Sigmoid colon (tissue), 7 donors: ENCODE results near the gene SOCS1. TPM values are rescaled to one million over a fixed set of nuclear protein-coding genes. Genes with fewer than 3 reads are reported as not detected.
A peak's percentile ranks its signal among the peaks of the same experiment; 100 is the strongest.

Source experiments
- DNase-seq: peaks from one replicate; pipeline ENCODE4 v3.0.0-alpha.2; 2019
- H3K27ac ChIP-seq, 4 donors: fragments of 200-600 bp; sonication (generic); one replicate each; pipeline ENCODE4 v1.5.1; 2016 to 2019; ENCODE audit warnings: mild to moderate bottlenecking in 1 of 4
- H3K27me3 ChIP-seq, 3 donors: fragments of 200-600 bp; sonication (generic); one replicate each; pipeline ENCODE4 v1.5.1; 2019; ENCODE audit warnings: mild to moderate bottlenecking in 1 of 3
- H3K36me3 ChIP-seq, 4 donors: fragments of 200-600 bp; sonication (generic); one replicate each; pipeline ENCODE4 v1.5.1; 2016 to 2019
- H3K4me1 ChIP-seq, 4 donors: fragments of 200-600 bp; sonication (generic); one replicate each; pipeline ENCODE4 v1.5.1; 2017 to 2019
- H3K4me3 ChIP-seq, 4 donors: fragments of 200-600 bp; sonication (generic); one replicate each; pipeline ENCODE4 v1.5.1; 2017 to 2019; ENCODE audit warnings: mild to moderate bottlenecking in 2 of 4, moderate library complexity in 1 of 4
- H3K9me3 ChIP-seq, 4 donors: fragments of 200-600 bp in 3 of 4; sonication (generic) in 3 of 4; one replicate each; pipeline versions ENCODE4 v1.5.1 to v1.6.1; 2013 to 2019
- CTCF ChIP-seq, 4 experiments: fragments of 450-650 bp in 3 of 4; fragments of 200-600 bp in 1 of 4; IDR thresholded peaks; one replicate each; pipeline ENCODE4 v1.5.1; 2016 to 2019; ENCODE audit warnings: antibody characterized with exemption in 4 of 4, mild to moderate bottlenecking in 3 of 4, moderate library complexity in 2 of 4
- EP300 ChIP-seq, 4 donors: sonication (generic); formaldehyde crosslinking; IDR thresholded peaks; one replicate each; pipeline ENCODE4 v1.6.1; 2017; ENCODE audit warnings: antibody characterized with exemption in 4 of 4
- POLR2A ChIP-seq, 2 donors: fragments of 450-650 bp; IDR thresholded peaks; one replicate each; pipeline ENCODE4 v1.6.1; 2016; ENCODE audit warnings: antibody characterized with exemption in 2 of 2, mild to moderate bottlenecking in 2 of 2, moderate library complexity in 2 of 2
- POLR2AphosphoS5 ChIP-seq, 4 donors: sonication (generic); formaldehyde crosslinking; IDR thresholded peaks; one replicate each; pipeline ENCODE4 v1.6.1; 2017; ENCODE audit warnings: antibody characterized with exemption in 4 of 4
- WGBS, 2 donors: extraction: QIAGEN DNeasy Blood & Tissue Kit; methylation state at CpG; one replicate each; pipeline ENCODE4 v1.1.7; 2013; 5-methylcytosine and 5-hydroxymethylcytosine counted together
- intact Hi-C: fragments of 100-400 bp; cut with DNase I; formaldehyde crosslinking; loops from one replicate; pipeline ENCODE4 v1.15.1; 2023
- polyA plus RNA-seq, 3 donors: library from polyadenylated mRNA; stranded (reverse); fragments of 200-250 nt; gene quantifications; one replicate each; pipeline ENCODE4 v1.2.3, GENCODE V29; 2013
- total RNA-seq, 4 donors: library from RNA; depleted of rRNA; stranded (reverse); fragments of >200 nt; gene quantifications; one replicate each; pipeline ENCODE4 v1.1.0, GENCODE V29; 2016
- donor health status: healthy with polysubstance abuse.
- donor health status: Bipolar disorder and iron deficiency.
- donor health status: healthy.

Gene SOCS1
- total and polyA plus RNA-seq, 7 donors = 0.66 to 26.4 (median 4.3) TPM; not detected in 1

DNA sequence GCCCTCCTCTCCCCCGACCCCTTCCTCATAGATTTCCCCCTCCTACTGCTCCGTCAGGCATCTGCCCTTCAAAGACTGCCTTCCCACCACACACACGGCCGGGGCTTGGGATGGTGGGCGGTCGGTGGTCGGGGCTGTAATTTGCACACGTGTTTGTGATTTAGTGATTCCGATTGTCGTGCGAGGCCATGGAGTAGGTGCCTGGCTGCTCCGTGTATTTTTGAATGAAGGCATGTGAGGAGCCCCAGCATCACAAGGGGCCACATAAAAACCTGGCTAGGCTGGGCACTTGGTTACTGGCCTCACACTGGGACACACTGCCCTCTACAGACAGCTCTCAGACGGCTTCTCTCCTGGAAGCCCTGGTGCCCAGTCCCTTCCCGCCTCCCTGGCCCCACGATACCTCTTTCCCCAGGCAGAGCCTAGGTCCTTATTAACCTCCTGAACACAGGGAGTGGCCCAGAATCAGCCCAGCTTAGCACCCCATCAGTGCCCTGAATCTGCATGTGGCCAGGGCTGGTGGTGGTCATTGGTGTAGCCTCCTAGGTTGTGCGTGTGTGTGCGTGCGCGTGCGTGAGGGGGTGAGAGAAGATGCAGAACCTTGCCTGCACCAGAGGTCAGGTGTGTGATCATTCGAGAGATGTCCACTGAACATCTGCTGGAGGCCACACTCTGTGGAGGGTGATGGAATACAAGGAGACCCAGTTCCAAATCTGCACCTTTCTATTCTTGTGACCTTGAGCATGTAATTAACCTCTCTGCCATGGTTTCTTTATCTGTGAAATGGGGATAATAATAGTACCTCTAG lies 1.3 kb upstream of the SOCS1 start:
- 18 to 26% methylated on average over 21 of the region's 21 CpGs for WGBS, 2 donors
- H3K9me3 ChIP-seq = no peaks in the 10 kb centered on the region
- peak; percentile 91 for DNase-seq
- H3K4me1 ChIP-seq = peaks cover 0 to 46% (median 27%) of the 10 kb centered on the region in 4 donors
- intact Hi-C loops = loop anchor here (2.0 to 10.0 kb wide), 5 partner anchors 91 to 513 kb away; partner anchors contain the start of gene NUBP1
- H3K36me3 ChIP-seq = no peaks in the 10 kb centered on the region
- H3K27ac ChIP-seq = peak overlapping the region; percentile 90 to 99 (median 94)
- peak overlapping the region; percentile 78 to 88 (median 84) for H3K4me3 ChIP-seq
- TF ChIP-seq EP300 (IDR thresholded peaks at IDR 0.05) (no peak), POLR2AphosphoS5 (IDR thresholded peaks at IDR 0.05) (peak in 3 of 4 donors; percentile 26 to 38 (median 33)), POLR2A (IDR thresholded peaks at IDR 0.05) (no peak), CTCF (IDR thresholded peaks at IDR 0.05) (peak; percentile 68 to 74 (median 70))
- no peaks in the 10 kb centered on the region for H3K27me3 ChIP-seq

GRCh38 chr16:11256661-11257130 lies 692 bp upstream of the SOCS1 start:
- H3K4me1 ChIP-seq = peaks cover 0 to 46% (median 27%) of the 10 kb centered on the region in 4 donors
- TF ChIP-seq EP300 (IDR thresholded peaks at IDR 0.05) (no peak), POLR2AphosphoS5 (IDR thresholded peaks at IDR 0.05) (no peak), POLR2A (IDR thresholded peaks at IDR 0.05) (no peak), CTCF (IDR thresholded peaks at IDR 0.05) (no peak)
- no peaks in the 10 kb centered on the region for H3K27me3 ChIP-seq
- no peaks in the 10 kb centered on the region for H3K36me3 ChIP-seq
- peak overlapping the region; percentile 90 to 99 (median 94) for H3K27ac ChIP-seq
- intact Hi-C loops = loop anchor here (2.0 to 10.0 kb wide), 5 partner anchors 92 to 512 kb away; partner anchors contain the start of gene NUBP1
- peak overlapping the region; percentile 78 to 88 (median 84) for H3K4me3 ChIP-seq
- peak; percentile 82 for DNase-seq
- 0 to 1% methylated on average over 32 of the region's 32 CpGs for WGBS, 2 donors
- no peaks in the 10 kb centered on the region for H3K9me3 ChIP-seq

- Histone ChIP-seq H3K36me3 (no peaks in the 10 kb centered on the region), H3K4me1 (peaks cover 0 to 46% (median 27%) of the 10 kb centered on the region in 4 donors), H3K27me3 (no peaks in the 10 kb centered on the region), H3K27ac (peak overlapping the region; percentile 90 to 99 (median 94)), H3K9me3 (no peaks in the 10 kb centered on the region), H3K4me3 (peak overlapping the region; percentile 78 to 88 (median 84))
- intact Hi-C loops = loop anchor here (1.0 to 10.0 kb wide), 5 partner anchors 93 to 510 kb away; partner anchors contain the start of gene NUBP1
- no peak for TF ChIP-seq EP300 (IDR thresholded peaks at IDR 0.05)
- no peak for TF ChIP-seq POLR2AphosphoS5 (IDR thresholded peaks at IDR 0.05)
- TF ChIP-seq POLR2A (IDR thresholded peaks at IDR 0.05) = no peak
- no peak for TF ChIP-seq CTCF (IDR thresholded peaks at IDR 0.05)
- WGBS, 2 donors = 1% methylated on average over 105 of the region's 105 CpGs
- peak; percentile 74 for DNase-seq
Measured at GRCh38 chr16:11254913-11255736, 879 bp downstream of the SOCS1 start.

GRCh38 chr16:11253995-11254912 lies 1.8 kb downstream of the SOCS1 start:
- peak overlapping the region; percentile 78 to 88 (median 84) for H3K4me3 ChIP-seq
- intact Hi-C loops = loop anchor here (10.0 kb wide), 2 partner anchors 119 to 509 kb away; partner anchors contain the start of gene NUBP1
- no peaks in the 10 kb centered on the region for H3K27me3 ChIP-seq
- TF ChIP-seq EP300 (IDR thresholded peaks at IDR 0.05) = no peak
- no peak for TF ChIP-seq POLR2AphosphoS5 (IDR thresholded peaks at IDR 0.05)
- no peak for TF ChIP-seq CTCF (IDR thresholded peaks at IDR 0.05)
- no peak for TF ChIP-seq POLR2A (IDR thresholded peaks at IDR 0.05)
- DNase-seq = no peak
- H3K9me3 ChIP-seq = no peaks in the 10 kb centered on the region
- peak overlapping the region in 3 of 4 donors; percentile 90 to 99 (median 96) for H3K27ac ChIP-seq
- H3K4me1 ChIP-seq = peaks cover 0 to 44% (median 26%) of the 10 kb centered on the region in 4 donors
- no peaks in the 10 kb centered on the region for H3K36me3 ChIP-seq
- 42 to 48% methylated on average over 29 of the region's 29 CpGs for WGBS, 2 donors
